Esophagus muscularis mucosa (tissue), 4 donors: ENCODE results near the gene BLOC1S3. TPM values are rescaled to one million over a fixed set of nuclear protein-coding genes. Genes with fewer than 3 reads are reported as not detected.

Experiments
- DNase-seq: peaks from one replicate; pipeline ENCODE4 v3.0.0-alpha.2; 2017; ENCODE audit errors: extremely low spot score
- H3K27ac ChIP-seq, 4 donors: fragments of 200-600 bp; sonication (generic); replicated peaks in 1 of 4; 1 replicate in 3 of 4; 2 replicates in 1 of 4; pipeline ENCODE4 v1.5.1; 2016 to 2019; ENCODE audit warnings: mild to moderate bottlenecking in 1 of 4
- H3K27me3 ChIP-seq, 4 donors: fragments of 200-600 bp; sonication (generic); one replicate each; pipeline versions ENCODE4 v1.5.1 to v1.6.0; 2016 to 2019
- H3K36me3 ChIP-seq, 4 donors: fragments of 200-600 bp; sonication (generic); one replicate each; pipeline ENCODE4 v1.5.1; 2016 to 2019
- H3K4me1 ChIP-seq, 4 donors: fragments of 200-600 bp; sonication (generic); one replicate each; pipeline ENCODE4 v1.5.1; 2016 to 2019
- H3K4me3 ChIP-seq, 4 donors: fragments of 200-600 bp; sonication (generic); 1 replicate in 2 of 4; 2 replicates in 2 of 4; pipeline ENCODE4 v1.5.1; 2016 to 2019; ENCODE audit warnings: mild to moderate bottlenecking in 4 of 4, moderate library complexity in 1 of 4
- H3K9me3 ChIP-seq, 4 donors: fragments of 200-600 bp; sonication (generic); 1 replicate in 3 of 4; 2 replicates in 1 of 4; pipeline ENCODE4 v1.5.1; 2016 to 2019
- EP300 ChIP-seq: sonication (generic); formaldehyde crosslinking; IDR thresholded peaks from one replicate; pipeline ENCODE4 v1.6.1; 2017; ENCODE audit warnings: antibody characterized with exemption
- POLR2A ChIP-seq: fragments of 450-650 bp; IDR thresholded peaks from one replicate; pipeline ENCODE4 v1.6.1; 2017; ENCODE audit warnings: antibody characterized with exemption, moderate library complexity, mild to moderate bottlenecking, low read depth
- POLR2AphosphoS5 ChIP-seq, 2 donors: sonication (generic); formaldehyde crosslinking; IDR thresholded peaks; one replicate each; pipeline ENCODE4 v1.6.1; 2017; ENCODE audit warnings: antibody characterized with exemption in 2 of 2
- WGBS: methylation state at CpG from one replicate; pipeline ENCODE4 v1.1.5; 2018; 5-methylcytosine and 5-hydroxymethylcytosine counted together
- intact Hi-C: fragments of 100-400 bp; cut with DNase I; formaldehyde crosslinking; loops from one replicate; pipeline ENCODE4 v1.15.1; 2023
- total RNA-seq, 4 donors: library from RNA; depleted of rRNA; stranded (reverse); fragments of >200 nt; gene quantifications; one replicate each; pipeline versions ENCODE4 v1.1.0 to v1.2.1, GENCODE V29; 2016
- TF ChIP-seq, protein P1 (sequence below), 3 experiments: fragments of 200-600 bp in 2 of 3; fragments of 450-650 bp in 1 of 3; sonication (generic) in 2 of 3; IDR thresholded peaks; one replicate each; pipeline ENCODE4 v1.5.1; 2017 to 2019; ENCODE audit warnings: antibody characterized with exemption in 3 of 3, mild to moderate bottlenecking in 2 of 3, moderate library complexity in 1 of 3

The BLOC1S3 gene
- total RNA-seq, 4 donors from 2014 or later: 5.4 to 21.9 (median 16.1) TPM

DNA sequence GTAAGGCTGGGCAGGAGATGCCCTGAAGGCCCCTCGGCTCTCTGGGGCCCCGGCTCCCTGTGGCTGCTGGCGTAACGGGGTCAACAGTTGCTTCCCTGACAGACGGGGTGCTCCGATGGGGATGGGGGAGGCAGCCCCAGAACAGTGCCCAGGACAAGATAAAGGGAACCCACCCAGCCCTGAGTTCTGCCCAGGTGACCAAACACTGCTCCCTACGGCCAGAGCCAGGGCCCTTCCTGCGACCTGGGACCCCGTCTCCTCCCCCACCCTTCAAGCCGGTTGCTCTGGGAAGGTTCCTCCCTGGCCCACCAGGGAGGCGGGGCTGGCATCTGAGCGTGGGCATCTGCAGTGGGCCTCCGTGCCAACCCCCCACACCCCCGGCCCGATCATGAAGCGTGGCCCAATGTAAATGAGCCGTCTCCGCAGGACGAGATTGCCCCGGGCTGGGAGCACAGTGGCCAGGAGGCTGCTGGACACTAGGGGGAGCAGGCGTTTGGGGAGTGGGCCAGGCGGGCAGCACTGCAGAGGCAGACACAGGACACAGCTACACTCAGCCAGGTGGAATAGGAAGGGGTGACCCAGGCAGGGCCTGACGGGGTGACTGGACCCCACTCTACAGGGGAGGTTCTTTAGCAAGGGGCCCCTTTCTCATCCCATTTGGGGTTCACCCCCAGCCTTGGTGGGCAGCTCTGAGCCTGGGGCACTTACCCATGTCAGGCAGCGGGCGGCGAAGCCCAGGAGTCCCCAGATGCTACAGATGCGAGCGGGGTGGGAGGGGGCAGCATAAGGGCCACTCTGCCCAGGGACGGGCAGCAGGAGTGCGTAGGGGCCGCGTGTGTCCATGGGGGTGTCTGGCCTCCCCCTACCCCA is 16.6 kb upstream of the BLOC1S3 start:
- no peak overlapping the region for H3K27ac ChIP-seq
- H3K27me3 ChIP-seq: peaks cover 0 to 55% (median 33%) of the 10 kb centered on the region in 4 donors
- intact Hi-C loops: no loop called here
- peaks cover 13 to 28% (median 19%) of the 10 kb centered on the region in 4 donors for H3K4me1 ChIP-seq
- WGBS: 42% methylated on average over 9 of the region's 32 CpGs
- H3K4me3 ChIP-seq: no peak overlapping the region
- TF ChIP-seq EP300: no peak
- TF ChIP-seq, protein P1, sequence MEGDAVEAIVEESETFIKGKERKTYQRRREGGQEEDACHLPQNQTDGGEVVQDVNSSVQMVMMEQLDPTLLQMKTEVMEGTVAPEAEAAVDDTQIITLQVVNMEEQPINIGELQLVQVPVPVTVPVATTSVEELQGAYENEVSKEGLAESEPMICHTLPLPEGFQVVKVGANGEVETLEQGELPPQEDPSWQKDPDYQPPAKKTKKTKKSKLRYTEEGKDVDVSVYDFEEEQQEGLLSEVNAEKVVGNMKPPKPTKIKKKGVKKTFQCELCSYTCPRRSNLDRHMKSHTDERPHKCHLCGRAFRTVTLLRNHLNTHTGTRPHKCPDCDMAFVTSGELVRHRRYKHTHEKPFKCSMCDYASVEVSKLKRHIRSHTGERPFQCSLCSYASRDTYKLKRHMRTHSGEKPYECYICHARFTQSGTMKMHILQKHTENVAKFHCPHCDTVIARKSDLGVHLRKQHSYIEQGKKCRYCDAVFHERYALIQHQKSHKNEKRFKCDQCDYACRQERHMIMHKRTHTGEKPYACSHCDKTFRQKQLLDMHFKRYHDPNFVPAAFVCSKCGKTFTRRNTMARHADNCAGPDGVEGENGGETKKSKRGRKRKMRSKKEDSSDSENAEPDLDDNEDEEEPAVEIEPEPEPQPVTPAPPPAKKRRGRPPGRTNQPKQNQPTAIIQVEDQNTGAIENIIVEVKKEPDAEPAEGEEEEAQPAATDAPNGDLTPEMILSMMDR (IDR thresholded peaks at IDR 0.05): peak in 2 of 3 experiments; percentile 16 to 38
- no peak for TF ChIP-seq POLR2AphosphoS5 (IDR thresholded peaks at IDR 0.05)
- no peak for TF ChIP-seq POLR2A
- no peaks in the 10 kb centered on the region for H3K9me3 ChIP-seq
- H3K36me3 ChIP-seq: no peaks in the 10 kb centered on the region
- no peak for DNase-seq

DNA sequence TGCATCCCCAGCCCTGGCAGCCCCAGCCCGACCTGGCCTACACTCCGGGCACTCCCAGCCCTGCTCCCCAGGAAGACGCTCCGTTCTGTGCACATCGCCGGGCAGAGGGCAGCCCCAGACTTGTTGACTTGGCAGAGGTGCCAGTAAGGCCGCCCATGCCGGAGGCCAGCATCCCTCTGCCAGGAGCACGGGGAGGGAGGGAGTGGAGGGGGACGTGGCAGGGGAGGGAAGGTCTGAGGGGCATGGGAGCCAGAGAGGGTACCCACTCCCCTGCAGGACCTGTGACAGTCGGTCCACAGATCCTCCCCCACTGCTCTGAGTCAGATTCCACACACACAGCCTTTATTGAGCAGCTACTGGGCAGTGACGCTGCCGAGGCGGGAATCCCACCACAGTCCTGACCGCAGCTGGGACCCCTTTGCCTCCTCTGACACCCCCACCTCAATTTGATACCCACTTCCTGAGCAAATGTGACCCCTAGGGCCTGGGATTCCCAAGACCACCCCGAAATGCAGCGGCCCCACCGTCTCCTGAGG is 15.9 kb upstream of the BLOC1S3 start:
- 89% methylated on average over 7 of the region's 18 CpGs for WGBS
- H3K36me3 ChIP-seq: no peaks in the 10 kb centered on the region
- H3K9me3 ChIP-seq: no peaks in the 10 kb centered on the region
- DNase-seq: no peak
- TF ChIP-seq, protein P1 (IDR thresholded peaks at IDR 0.05): no peak
- TF ChIP-seq POLR2A (no peak), POLR2AphosphoS5 (IDR thresholded peaks at IDR 0.05) (no peak), EP300 (no peak)
- H3K4me1 ChIP-seq: peaks cover 14 to 28% (median 19%) of the 10 kb centered on the region in 4 donors
- intact Hi-C loops: no loop called here
- H3K27ac ChIP-seq: no peak overlapping the region
- H3K27me3 ChIP-seq: peaks cover 0 to 50% (median 33%) of the 10 kb centered on the region in 4 donors
- no peak overlapping the region for H3K4me3 ChIP-seq

DNA sequence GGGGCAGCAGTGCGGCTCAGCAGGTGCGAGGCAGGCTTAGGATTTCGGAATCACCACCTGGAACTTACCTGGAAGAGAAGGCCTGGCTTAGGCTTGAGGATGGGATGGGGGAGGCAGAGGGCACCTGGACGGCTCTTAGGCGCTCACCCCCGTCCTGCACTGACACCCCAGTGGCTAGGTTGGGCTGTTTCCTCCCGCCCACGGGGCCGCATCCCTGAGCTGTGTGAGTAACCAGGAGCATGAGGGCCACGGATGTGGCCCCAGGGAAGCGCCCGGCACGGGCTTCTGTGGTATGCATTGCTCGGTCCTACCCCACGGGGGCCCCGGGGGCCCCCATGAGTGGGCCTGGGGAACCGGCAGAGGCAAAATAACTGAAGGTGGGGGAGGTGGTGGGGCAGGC is 15.4 kb upstream of the BLOC1S3 start:
- peaks cover 0 to 45% (median 33%) of the 10 kb centered on the region in 4 donors for H3K27me3 ChIP-seq
- WGBS: 95% methylated on average over 14 of the region's 17 CpGs
- no peaks in the 10 kb centered on the region for H3K9me3 ChIP-seq

DNA sequence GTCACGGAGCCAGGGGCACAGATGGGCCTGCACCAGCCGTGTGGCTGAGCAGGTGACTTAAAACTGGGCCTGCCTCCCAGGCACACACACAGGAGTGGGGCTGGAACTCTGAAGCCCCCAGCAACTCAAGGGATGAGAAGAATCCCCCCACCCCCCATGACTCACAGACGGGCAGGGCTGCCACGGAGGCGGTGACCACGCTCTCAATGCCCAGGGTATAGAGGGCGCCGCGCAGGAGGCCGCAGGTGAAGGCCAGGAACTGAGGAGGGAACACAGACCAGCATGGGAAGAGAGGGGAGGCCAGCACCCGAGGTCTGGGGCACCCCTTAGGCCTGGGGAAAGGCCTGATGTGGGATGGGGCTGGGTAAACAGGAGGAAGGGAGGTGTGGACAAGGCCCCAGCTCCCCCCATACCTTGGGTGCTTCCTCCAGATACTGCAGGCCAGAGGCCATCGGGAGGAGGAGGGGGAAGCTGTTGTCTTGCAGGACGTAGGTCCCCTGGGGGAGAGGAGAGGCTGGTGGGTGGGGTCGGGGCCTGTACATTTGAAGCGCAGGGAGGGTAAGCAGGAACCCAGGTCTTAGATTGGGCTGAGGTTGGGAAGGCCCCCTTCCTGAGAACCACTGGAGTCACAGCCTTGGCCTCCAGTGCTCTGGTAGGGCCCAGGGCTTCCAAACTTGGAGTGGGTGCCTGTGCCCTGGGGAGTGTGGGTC is 14.7 kb upstream of the BLOC1S3 start:
- intact Hi-C loops: no loop called here
- Histone ChIP-seq H3K4me1 (peaks cover 14 to 28% (median 19%) of the 10 kb centered on the region in 4 donors), H3K9me3 (no peaks in the 10 kb centered on the region), H3K4me3 (no peak overlapping the region), H3K36me3 (peaks cover 0 to 6% (median 0%) of the 10 kb centered on the region in 4 donors), H3K27ac (no peak overlapping the region), H3K27me3 (peaks cover 0 to 37% (median 26%) of the 10 kb centered on the region in 4 donors)
- no peak for DNase-seq
- 79% methylated on average over 15 of the region's 15 CpGs for WGBS
- TF ChIP-seq EP300: no peak
- TF ChIP-seq, protein P1 (IDR thresholded peaks at IDR 0.05): no peak
- TF ChIP-seq POLR2A: no peak
- TF ChIP-seq POLR2AphosphoS5 (IDR thresholded peaks at IDR 0.05): no peak

More for the DNA sequence above, 15.4 kb upstream of the BLOC1S3 start:
- Histone ChIP-seq H3K27ac (no peak overlapping the region), H3K4me3 (no peak overlapping the region), H3K36me3 (no peaks in the 10 kb centered on the region), H3K4me1 (peaks cover 14 to 28% (median 19%) of the 10 kb centered on the region in 4 donors)
- no peak for DNase-seq
- intact Hi-C loops: no loop called here
- TF ChIP-seq, protein P1 (IDR thresholded peaks at IDR 0.05): no peak
